Activated naive CD8-positive, alpha-beta T cell treated with anti-CD3 and anti-CD28 coated beads for 36 hours (primary cell): ENCODE data around the gene BCAM. TPM values are rescaled to one million over a fixed set of nuclear protein-coding genes. Genes with fewer than 3 reads are reported as not detected.
"Not testable (repeated sequence)": the region's sequence is repeated elsewhere in the genome, so short reads cannot be mapped to it uniquely, and the experiment has no call there.

Source experiments
- DNase-seq: peaks from one replicate; pipeline ENCODE4 v3.0.0; 2021
- H3K27ac Mint-ChIP-seq: one replicate; pipeline ENCODE4 v1.8.0; 2022; ENCODE audit warnings: mild to moderate bottlenecking, moderate library complexity, mixed read lengths
- H3K27me3 Mint-ChIP-seq: one replicate; pipeline ENCODE4 v1.8.0; 2022; ENCODE audit warnings: mild to moderate bottlenecking, mixed read lengths
- H3K36me3 Mint-ChIP-seq: one replicate; pipeline ENCODE4 v1.8.0; 2021; ENCODE audit warnings: mild to moderate bottlenecking, mixed read lengths
- H3K4me1 Mint-ChIP-seq: one replicate; pipeline ENCODE4 v1.8.0; 2021; ENCODE audit warnings: mixed read lengths
- H3K4me3 Mint-ChIP-seq: one replicate; pipeline ENCODE4 v1.8.0; 2022; ENCODE audit warnings: mild to moderate bottlenecking, moderate library complexity, mixed read lengths
- H3K9me3 Mint-ChIP-seq: one replicate; pipeline ENCODE4 v1.8.0; 2022; ENCODE audit warnings: mixed read lengths
- total RNA-seq, 2 experiments: library from RNA; stranded (reverse); gene quantifications; one replicate each; pipeline ENCODE4 v1.2.3, GENCODE V29; 2021

Gene BCAM
- total RNA-seq, 2 experiments from 2014 or later: not detected

- not testable (repeated sequence) for H3K36me3 Mint-ChIP-seq, H3K4me1 Mint-ChIP-seq, H3K27me3 Mint-ChIP-seq, H3K4me3 Mint-ChIP-seq, H3K27ac Mint-ChIP-seq, DNase-seq, H3K9me3 Mint-ChIP-seq
Measured at GRCh38 chr19:44781694-44782093, 27.2 kb upstream of the BCAM start.

- Mint-ChIP-seq H3K4me1 (peaks cover 7% of the 10 kb centered on the region), H3K36me3 (no peaks in the 10 kb centered on the region), H3K27me3 (peaks cover 2% of the 10 kb centered on the region), H3K9me3 (no peaks in the 10 kb centered on the region), H3K4me3 (no peak overlapping the region), H3K27ac (no peak overlapping the region)
- no peak for DNase-seq
Measured at GRCh38 chr19:44782729-44783128, 26.2 kb upstream of the BCAM start.

GRCh38 chr19:44783545-44783944 is 25.4 kb upstream of the BCAM start:
- Mint-ChIP-seq H3K9me3 (no peaks in the 10 kb centered on the region), H3K4me3 (no peak overlapping the region), H3K36me3 (no peaks in the 10 kb centered on the region), H3K27ac (no peak overlapping the region), H3K27me3 (peaks cover 2% of the 10 kb centered on the region), H3K4me1 (peaks cover 7% of the 10 kb centered on the region)
- no peak for DNase-seq

- H3K4me1 Mint-ChIP-seq: peaks cover 7% of the 10 kb centered on the region
- no peak overlapping the region for H3K27ac Mint-ChIP-seq
- H3K9me3 Mint-ChIP-seq: no peaks in the 10 kb centered on the region
- no peak overlapping the region for H3K4me3 Mint-ChIP-seq
- H3K36me3 Mint-ChIP-seq: no peaks in the 10 kb centered on the region
- peaks cover 2% of the 10 kb centered on the region for H3K27me3 Mint-ChIP-seq
- DNase-seq: no peak
Measured at GRCh38 chr19:44785271-44785670, 23.6 kb upstream of the BCAM start.

- Mint-ChIP-seq H3K27ac (no peak overlapping the region), H3K36me3 (no peaks in the 10 kb centered on the region), H3K9me3 (no peaks in the 10 kb centered on the region), H3K4me1 (peaks cover 7% of the 10 kb centered on the region), H3K4me3 (no peak overlapping the region), H3K27me3 (peaks cover 2% of the 10 kb centered on the region)
- DNase-seq: no peak
Measured at GRCh38 chr19:44785993-44786392, 22.9 kb upstream of the BCAM start.

GRCh38 chr19:44788971-44789370 is 19.9 kb upstream of the BCAM start:
- H3K9me3 Mint-ChIP-seq: no peaks in the 10 kb centered on the region
- no peak for DNase-seq
- H3K4me3 Mint-ChIP-seq: no peak overlapping the region
- H3K27me3 Mint-ChIP-seq: peaks cover 2% of the 10 kb centered on the region
- H3K4me1 Mint-ChIP-seq: peaks cover 7% of the 10 kb centered on the region
- H3K27ac Mint-ChIP-seq: no peak overlapping the region
- no peaks in the 10 kb centered on the region for H3K36me3 Mint-ChIP-seq

GRCh38 chr19:44789943-44790483 is 18.9 kb upstream of the BCAM start:
- Mint-ChIP-seq H3K27me3 (no peaks in the 10 kb centered on the region), H3K27ac (no peak overlapping the region), H3K9me3 (no peaks in the 10 kb centered on the region), H3K4me3 (no peak overlapping the region), H3K36me3 (no peaks in the 10 kb centered on the region), H3K4me1 (no peaks in the 10 kb centered on the region)
- DNase-seq: no peak

GRCh38 chr19:44792281-44792680 is 16.6 kb upstream of the BCAM start:
- Mint-ChIP-seq H3K4me3 (no peak overlapping the region), H3K36me3 (no peaks in the 10 kb centered on the region), H3K27ac (no peak overlapping the region), H3K9me3 (no peaks in the 10 kb centered on the region), H3K27me3 (no peaks in the 10 kb centered on the region), H3K4me1 (peaks cover 9% of the 10 kb centered on the region)
- no peak for DNase-seq

GRCh38 chr19:44794610-44795009 is 14.3 kb upstream of the BCAM start:
- Mint-ChIP-seq H3K36me3 (no peaks in the 10 kb centered on the region), H3K4me3 (no peak overlapping the region), H3K27ac (no peak overlapping the region), H3K4me1 (peaks cover 9% of the 10 kb centered on the region), H3K9me3 (no peaks in the 10 kb centered on the region), H3K27me3 (no peaks in the 10 kb centered on the region)
- no peak for DNase-seq

GRCh38 chr19:44795398-44795987 is 13.4 kb upstream of the BCAM start:
- no peaks in the 10 kb centered on the region for H3K27me3 Mint-ChIP-seq

GRCh38 chr19:44796701-44797115 is 12.2 kb upstream of the BCAM start:
- peaks cover 9% of the 10 kb centered on the region for H3K4me1 Mint-ChIP-seq
- no peak overlapping the region for H3K4me3 Mint-ChIP-seq
- H3K27me3 Mint-ChIP-seq: no peaks in the 10 kb centered on the region
- H3K36me3 Mint-ChIP-seq: no peaks in the 10 kb centered on the region
- H3K9me3 Mint-ChIP-seq: no peaks in the 10 kb centered on the region
- no peak for DNase-seq
- peak overlapping the region; percentile 39 for H3K27ac Mint-ChIP-seq

More at GRCh38 chr19:44795398-44795987, 13.4 kb upstream of the BCAM start:
- no peaks in the 10 kb centered on the region for H3K36me3 Mint-ChIP-seq
- no peak overlapping the region for H3K4me3 Mint-ChIP-seq
- no peak for DNase-seq
- H3K4me1 Mint-ChIP-seq: peaks cover 9% of the 10 kb centered on the region
- no peaks in the 10 kb centered on the region for H3K9me3 Mint-ChIP-seq
- no peak overlapping the region for H3K27ac Mint-ChIP-seq

GRCh38 chr19:44799627-44800346 is 9.1 kb upstream of the BCAM start:
- no peak overlapping the region for H3K4me3 Mint-ChIP-seq
- no peak overlapping the region for H3K27ac Mint-ChIP-seq
- H3K36me3 Mint-ChIP-seq: no peaks in the 10 kb centered on the region
- H3K9me3 Mint-ChIP-seq: no peaks in the 10 kb centered on the region
- peaks cover 9% of the 10 kb centered on the region for H3K4me1 Mint-ChIP-seq
- no peaks in the 10 kb centered on the region for H3K27me3 Mint-ChIP-seq
- no peak for DNase-seq

- peak; percentile 84 for DNase-seq
- H3K27me3 Mint-ChIP-seq: no peaks in the 10 kb centered on the region
- H3K9me3 Mint-ChIP-seq: no peaks in the 10 kb centered on the region
- no peak overlapping the region for H3K27ac Mint-ChIP-seq
- H3K36me3 Mint-ChIP-seq: no peaks in the 10 kb centered on the region
- H3K4me1 Mint-ChIP-seq: peaks cover 9% of the 10 kb centered on the region
- no peak overlapping the region for H3K4me3 Mint-ChIP-seq
Measured at GRCh38 chr19:44800461-44800860, 8.4 kb upstream of the BCAM start.

GRCh38 chr19:44803442-44804428 is 5.2 kb upstream of the BCAM start:
- Mint-ChIP-seq H3K4me3 (no peak overlapping the region), H3K9me3 (no peaks in the 10 kb centered on the region), H3K27ac (no peak overlapping the region), H3K36me3 (no peaks in the 10 kb centered on the region), H3K4me1 (no peaks in the 10 kb centered on the region), H3K27me3 (peaks cover 17% of the 10 kb centered on the region)
- no peak for DNase-seq

GRCh38 chr19:44806291-44806690 is 2.6 kb upstream of the BCAM start:
- Mint-ChIP-seq H3K4me3 (no peak overlapping the region), H3K36me3 (no peaks in the 10 kb centered on the region), H3K4me1 (peaks cover 4% of the 10 kb centered on the region), H3K9me3 (no peaks in the 10 kb centered on the region), H3K27ac (no peak overlapping the region), H3K27me3 (peaks cover 35% of the 10 kb centered on the region)
- DNase-seq: no peak
